ENCODE results near the gene CNNM4.

Gene CNNM4

DNA sequence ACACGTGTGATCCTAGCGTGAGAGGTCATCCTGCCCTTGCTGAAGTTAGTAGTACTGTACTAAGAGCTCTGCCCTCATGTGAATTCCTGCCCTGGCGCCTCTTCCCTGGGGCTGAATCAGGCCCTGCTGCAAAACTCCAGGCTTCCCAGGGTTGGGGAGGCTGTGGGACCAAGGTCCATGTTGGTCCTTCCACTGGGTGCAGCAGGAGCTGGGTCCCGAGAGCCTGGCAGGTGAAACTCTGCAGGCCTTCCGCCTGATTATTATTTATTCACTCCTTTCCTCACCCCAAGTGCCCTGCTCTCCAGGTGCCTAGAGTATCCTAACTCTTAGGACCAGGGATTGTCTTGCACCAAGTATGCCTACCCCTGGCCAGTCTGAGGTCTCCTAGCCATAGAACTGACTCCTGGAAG, 50.1 kb downstream of the CNNM4 start:
- no peak for DNase-seq (ENCODE audit: low read depth)

DNA sequence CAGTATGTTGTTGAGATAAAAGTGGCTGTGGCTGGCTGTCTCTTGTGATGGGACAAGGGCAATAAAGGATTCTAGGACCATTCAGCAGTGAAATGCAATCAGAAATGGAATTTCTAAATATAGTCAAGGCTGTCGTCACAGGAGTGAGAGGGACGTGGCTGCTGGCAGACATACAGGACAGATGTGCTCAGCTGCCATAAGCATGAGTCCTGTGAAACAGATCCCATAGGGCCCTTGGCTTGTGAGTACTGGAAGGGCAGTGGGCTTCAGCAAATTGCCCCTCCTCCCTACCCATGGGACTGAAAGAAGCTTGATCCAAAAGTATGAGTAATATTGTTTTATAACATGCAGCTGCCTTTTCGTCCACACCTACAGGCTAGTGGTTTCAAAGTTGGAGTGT, 51.2 kb downstream of the CNNM4 start:
- no peak for DNase-seq (ENCODE audit: low read depth)

DNA sequence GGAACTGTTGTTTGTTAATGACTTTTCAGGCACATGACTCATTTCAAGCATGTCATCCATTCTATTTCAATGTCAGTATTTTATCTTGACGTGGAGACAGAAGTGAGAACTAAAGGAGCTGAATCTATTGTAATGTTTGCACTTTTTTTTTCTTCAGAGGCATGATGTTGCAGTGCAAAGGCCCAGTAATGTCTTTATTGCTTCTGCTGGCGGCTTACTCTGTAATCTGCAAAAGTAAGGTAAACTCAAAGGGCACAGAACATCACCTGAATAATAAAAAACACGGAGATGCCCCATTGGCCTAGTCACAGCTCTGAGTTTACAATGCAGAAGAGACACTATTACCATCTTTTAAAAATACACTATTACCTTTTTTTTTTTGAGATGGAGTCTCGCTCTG, 53.0 kb downstream of the CNNM4 start:
- DNase-seq (ENCODE audit: low read depth): no peak

DNA sequence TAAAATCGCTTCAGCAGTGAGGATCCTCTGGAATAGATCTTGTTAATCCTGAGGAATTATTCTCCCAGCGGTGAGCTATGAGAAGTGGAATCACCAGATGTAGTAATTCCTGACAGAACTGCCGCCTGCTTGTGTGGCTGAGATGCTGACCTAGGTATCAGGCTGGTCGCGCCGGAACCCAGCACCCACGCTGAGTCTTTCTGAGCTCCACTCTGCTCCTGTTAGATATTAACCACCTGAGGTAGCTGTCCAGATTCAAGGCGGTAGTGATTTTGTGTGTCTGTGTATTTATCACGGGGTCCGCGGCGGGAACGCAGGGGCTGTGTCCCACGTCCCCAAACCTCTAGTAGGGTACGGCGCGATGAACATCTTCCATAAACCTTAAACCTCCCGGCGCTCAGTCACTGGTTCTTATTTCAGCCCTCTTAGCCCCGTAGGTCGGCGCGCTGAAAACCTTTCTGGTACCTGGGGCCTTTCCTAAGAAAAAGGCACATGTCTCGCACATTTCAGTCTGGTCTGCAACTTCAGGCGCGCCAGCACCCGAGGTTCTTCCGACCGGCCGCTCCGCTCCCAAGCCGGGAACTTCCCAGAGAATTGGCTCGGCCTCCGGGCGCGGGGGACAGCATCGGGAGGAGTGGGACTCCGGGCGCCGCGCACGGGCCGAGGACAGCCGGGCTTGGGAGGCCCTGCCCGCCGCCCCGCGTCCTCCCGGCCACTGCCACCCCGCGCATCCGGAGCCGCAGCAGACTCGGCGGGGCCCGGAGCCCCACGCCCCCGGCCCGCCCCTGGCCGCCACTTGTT, 54.8 kb downstream of the CNNM4 start:
- peak; percentile 28 for DNase-seq (ENCODE audit: low read depth)

DNA sequence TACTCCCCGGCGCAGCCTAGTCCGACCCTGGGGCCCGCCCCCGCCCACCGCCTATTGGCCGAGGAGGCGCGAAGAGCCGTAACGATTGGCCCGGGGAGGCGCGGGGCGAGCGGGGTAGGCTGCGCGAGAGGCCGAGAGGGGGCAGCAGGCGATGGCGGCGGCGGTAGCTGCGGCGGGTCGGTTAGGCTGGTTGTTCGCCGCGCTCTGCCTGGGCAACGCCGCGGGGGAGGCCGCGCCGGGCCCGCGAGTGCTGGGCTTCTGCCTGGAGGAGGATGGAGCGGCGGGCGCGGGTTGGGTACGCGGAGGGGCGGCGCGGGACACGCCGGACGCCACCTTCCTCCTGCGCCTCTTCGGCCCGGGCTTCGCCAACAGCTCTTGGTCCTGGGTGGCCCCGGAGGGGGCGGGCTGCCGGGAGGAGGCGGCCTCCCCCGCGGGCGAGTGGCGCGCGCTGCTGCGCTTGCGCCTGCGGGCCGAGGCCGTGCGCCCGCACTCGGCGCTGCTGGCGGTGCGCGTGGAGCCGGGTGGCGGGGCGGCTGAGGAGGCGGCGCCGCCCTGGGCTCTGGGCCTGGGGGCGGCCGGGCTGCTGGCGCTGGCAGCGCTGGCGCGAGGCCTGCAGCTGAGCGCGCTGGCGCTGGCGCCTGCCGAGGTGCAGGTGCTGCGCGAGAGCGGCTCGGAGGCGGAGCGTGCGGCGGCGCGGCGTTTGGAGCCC, 55.6 kb downstream of the CNNM4 start, which contains the start of gene CNNM3:
Gene CNNM3, plus strand, starts transcription at position 142 of the 709 bp plus-strand sequence. Its CDS starts 10 bp downstream, at position 152.
- peak; percentile 96 for DNase-seq (ENCODE audit: low read depth)

DNA sequence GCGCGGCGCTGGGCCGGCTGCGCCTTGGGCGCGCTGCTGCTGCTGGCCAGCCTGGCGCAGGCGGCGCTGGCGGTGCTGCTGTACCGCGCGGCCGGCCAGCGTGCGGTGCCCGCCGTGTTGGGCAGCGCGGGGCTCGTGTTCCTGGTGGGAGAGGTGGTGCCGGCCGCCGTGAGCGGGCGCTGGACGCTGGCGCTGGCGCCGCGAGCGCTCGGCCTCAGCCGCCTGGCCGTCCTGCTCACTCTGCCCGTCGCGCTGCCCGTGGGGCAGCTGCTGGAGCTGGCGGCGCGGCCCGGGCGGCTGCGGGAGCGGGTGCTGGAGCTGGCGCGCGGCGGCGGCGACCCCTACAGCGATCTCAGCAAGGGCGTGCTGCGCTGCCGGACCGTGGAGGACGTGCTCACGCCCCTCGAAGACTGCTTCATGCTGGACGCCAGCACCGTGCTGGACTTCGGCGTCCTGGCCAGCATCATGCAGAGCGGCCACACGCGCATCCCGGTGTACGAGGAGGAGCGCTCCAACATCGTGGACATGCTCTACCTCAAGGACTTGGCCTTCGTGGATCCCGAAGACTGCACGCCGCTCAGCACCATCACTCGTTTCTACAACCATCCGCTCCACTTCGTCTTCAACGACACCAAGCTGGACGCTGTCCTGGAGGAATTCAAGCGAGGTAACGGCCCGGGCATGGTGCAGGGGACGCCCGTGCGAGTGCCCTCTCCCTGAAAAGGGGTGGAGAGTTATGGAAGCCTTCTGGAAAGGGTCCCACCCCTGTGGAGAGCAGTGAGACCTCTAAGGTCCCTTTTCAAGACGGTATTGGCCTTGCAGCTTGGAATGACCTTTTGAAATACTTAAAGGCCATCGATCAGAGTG, 56.4 kb downstream of the CNNM4 start:
- DNase-seq (ENCODE audit: low read depth): no peak

DNA sequence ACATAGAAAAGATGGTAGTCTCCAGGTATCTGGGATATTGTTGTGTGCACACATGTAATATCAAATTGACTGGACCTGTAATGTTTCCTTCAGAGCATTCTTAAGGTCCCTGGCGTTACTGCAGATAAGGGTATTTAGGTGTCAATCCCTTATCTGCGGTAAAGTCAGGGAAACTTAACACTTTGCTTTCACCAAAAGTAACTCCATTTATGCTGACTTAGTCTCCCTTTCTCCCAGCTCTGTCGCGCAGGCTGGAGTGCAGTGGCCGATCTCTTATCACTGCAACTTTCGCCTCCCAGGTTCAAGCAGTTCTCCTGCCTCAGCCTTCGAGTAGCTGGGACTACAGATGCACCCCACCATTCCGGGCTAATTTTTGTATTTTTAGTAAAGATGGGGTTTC, 57.2 kb downstream of the CNNM4 start:
- no peak for DNase-seq (ENCODE audit: low read depth)

DNA sequence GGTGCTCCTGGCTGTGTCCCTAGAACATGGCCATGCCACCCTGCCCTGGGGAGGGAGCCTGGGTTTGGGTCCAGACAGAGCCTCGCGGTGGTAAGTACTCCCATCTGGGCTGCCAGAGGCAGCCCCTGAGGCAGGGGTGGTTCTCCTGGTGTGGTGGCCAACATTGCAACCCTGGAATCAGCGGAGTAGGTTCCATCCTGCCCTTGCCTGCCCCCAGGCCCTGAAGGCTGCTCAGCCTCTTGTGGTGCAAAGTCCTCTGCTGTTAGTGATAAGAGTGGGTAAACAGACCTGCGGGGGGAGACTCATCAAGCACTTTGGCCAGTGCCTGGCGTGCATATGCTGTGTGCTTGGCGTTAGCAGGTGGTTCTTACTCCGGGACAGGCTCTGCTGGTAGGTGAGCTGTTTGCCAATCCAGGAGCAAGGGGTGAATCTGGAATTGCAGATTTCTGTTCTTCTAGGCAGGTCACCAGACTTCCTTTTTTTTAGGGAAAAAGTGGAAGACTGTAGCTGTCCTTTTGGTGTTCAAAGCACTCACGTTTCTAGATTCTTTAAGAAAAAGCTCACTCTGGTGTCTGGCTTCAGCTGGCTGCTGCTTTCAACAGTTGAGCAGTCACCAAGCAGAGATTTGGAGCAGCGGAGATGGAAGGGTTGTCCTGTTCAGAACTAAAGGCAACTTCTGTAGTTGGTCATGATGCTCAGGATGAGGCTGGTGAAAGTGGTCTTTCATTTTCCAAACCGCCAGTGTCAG, 58.6 kb downstream of the CNNM4 start:
- no peak for DNase-seq (ENCODE audit: low read depth)

DNA sequence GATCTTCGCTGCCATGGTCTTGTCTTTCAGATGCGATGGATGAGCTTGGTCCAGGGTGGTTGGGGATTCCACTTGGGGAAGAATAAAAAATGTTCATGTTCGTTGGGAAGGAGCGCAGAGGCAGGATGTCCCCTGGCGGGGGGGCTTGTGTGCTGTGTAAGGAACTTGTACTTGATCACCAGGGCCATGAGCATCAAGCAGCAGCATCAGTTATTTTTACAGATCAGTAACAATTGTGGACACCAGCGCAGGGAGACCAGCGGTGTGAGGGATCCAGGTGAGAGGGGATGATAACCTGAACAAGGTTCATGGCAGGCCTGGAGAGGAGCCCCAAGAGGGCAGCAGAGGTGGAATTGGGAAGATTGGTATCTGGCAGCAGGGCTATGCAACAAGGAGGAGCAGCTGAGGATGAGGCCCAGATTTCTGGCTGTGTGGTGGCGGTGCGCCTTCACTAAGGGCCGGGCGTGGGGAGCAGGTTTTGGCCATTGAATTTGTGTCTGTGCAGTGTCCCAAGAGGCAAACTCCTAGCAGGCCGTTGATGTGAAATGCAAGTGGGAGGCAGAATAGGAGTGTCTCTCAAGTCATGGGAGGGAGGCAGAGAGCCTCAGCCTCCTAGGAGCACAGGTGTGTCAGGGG, 59.3 kb downstream of the CNNM4 start:
- no peak for DNase-seq (ENCODE audit: low read depth)

DNA sequence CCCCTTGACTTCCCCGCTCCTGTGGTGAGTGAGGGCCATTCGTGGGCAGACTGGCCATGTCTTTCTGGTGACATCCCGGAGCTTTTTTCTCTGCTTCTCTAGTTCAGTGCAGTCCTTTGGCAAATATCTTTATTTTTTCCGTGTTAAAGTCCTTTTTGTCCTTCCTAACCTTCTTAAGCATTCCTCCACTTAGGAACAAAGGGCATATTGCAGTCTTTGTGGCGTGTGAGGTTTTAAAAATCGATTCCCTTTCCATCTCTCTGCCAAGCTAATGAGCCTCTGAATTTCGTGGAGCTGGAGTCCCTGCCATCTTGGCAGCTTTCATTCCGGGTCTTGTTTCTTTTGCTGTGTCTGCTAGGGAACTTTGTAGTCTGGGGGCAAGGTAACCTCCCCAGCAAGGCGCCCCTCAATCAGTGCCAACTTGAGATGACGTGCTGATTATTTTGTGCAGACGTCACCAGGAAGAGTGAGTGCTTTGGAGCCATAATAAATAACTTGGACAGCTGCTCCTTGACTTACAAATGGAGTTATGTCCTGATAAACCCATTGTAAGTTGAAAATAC, 60.5 kb downstream of the CNNM4 start:
- DNase-seq (ENCODE audit: low read depth): no peak

DNA sequence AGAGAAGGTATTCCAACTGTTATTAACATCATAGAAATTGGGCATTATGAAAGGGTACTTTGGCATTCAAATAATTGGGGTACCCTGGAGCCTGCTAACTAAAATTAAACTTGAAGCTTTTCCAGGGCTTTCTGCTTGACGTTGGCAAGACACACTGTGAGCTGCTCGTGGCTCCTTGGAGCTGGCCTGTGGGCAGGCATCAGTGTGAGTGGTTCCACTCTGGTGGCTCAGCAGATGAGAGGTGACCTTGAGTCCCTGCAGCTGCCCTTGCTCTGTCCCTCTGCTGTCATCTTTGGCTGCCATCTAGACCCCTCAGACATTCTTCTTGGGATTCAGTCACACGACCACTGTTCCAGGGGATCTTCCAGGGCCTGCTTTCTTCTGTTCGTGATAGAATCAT, 62.1 kb downstream of the CNNM4 start:
- DNase-seq (ENCODE audit: low read depth): no peak

DNA sequence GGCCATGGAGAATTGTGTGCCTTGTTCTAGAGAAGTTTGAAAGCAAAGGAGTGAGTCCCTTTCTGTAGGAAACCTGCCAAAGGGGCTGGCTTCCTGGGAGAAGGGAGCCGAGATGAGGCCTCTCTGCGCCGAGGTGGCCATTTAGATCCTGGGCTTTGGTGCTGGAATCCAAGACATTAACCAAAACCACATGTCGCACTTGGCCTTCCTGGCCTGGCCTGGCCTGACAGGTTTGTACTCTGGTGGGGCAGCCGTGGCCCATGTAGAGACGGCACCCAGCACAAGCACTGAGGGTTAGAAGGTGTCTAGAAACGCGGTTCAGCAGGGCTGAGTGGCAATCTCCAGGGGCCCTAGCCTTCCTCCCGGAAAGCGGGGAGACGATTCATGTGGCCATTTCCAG, 62.5 kb downstream of the CNNM4 start:
- no peak for DNase-seq (ENCODE audit: low read depth)

DNA sequence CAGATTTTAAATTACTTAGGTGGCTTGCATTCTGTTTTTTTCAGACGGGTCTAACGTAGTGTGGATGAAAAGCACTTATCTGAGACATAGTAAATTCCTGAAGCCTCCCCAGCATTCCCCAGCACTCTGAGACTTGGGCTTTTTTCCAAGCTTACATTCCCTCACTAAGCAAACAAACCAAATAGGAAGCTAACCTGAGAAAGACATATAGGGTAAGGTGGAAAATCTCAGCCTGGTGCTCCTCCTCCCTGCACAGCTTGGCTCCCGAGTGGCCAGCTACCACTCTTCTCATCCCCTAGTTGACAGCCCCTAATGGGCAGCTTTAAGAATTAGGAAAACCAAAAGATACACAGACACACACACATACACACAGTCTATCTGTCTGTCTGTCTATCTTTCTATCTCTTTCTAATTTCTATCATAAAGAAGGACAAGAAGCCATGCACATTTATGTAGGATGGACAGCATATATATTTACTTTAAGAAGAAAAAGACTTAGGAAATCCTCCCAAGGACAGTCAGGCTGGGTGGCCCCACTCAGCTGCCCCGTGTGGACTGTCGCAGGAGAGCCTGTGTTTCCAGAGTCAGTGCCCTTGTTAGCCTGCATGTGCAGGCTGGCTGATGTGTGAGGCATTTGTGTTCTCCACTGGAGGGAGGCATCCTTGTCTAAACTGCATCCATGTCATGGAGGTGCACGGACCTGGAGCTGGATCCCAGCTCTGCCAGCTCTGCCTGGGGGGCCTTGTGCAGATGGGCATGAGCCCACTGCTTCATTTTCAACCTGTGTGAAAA, 63.6 kb downstream of the CNNM4 start:
- no peak for DNase-seq (ENCODE audit: low read depth)

DNA sequence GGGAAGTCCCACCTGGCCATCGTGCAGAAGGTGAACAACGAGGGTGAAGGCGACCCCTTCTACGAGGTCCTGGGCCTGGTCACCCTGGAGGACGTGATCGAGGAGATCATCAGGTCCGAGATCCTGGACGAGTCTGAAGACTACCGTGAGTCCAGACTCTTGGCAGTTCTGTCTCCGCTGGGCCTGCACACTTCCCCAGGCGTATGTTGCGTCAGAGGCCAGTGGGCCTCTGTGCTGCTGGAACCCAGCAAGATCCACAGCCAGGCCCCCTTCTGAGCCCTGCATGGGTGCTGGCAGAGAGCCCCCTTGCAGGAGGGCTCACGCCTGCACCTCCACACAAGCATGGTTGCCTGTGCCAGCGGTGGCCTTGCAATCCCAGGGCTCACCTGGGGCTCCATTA, 64.4 kb downstream of the CNNM4 start:
- no peak for DNase-seq (ENCODE audit: low read depth)

DNA sequence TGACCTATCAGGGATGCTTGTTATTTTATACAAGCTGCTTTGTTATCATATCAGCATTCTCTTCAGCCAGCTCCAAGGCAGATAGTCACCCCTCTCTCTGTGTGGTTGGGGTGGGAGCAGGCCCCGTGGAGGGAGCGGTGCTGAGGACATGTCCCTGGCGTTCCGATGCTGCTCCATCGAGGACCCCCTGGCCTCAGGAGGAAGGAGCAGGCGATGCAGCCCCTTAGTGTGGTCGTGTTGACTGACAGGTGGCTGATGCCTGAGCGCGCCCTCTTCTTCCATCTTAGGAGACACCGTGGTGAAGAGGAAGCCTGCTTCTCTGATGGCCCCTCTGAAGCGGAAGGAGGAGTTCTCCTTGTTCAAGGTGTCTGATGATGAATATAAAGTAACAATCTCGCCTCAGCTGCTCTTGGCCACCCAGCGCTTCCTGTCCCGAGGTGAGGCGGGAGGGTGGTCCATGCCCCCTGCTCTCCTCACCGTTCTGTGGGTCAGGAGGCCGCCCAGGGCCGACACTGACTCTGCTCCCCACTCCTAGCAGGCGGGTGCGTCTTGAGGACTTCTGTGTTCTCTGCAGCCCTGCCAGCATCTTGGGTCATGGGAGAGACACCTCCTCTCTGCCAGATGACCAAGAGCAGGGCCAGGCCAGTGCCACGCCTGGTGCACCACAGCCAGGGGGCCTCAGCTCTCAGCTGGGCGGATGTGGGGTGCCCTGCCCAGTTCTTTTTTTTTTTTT, 66.0 kb downstream of the CNNM4 start:
- no peak for DNase-seq (ENCODE audit: low read depth)

DNA sequence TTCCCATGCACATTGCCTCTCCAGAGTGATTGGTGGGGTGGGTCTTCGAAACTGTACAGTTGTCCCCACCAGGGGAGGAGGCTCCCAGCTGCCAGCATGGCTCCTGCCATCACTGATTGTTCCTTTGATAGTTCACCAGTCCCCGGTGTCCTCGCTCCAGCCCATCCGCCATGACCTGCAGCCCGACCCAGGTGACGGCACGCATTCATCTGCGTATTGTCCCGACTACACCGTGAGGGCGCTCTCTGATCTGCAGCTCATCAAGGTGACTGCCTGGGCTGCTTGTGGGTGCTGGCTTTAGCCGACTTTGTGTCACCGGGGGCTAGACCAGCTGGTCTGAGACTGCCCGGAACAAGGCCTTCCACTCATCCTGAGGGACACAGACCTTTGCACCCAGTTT, 67.7 kb downstream of the CNNM4 start:
- no peak for DNase-seq (ENCODE audit: low read depth)

DNA sequence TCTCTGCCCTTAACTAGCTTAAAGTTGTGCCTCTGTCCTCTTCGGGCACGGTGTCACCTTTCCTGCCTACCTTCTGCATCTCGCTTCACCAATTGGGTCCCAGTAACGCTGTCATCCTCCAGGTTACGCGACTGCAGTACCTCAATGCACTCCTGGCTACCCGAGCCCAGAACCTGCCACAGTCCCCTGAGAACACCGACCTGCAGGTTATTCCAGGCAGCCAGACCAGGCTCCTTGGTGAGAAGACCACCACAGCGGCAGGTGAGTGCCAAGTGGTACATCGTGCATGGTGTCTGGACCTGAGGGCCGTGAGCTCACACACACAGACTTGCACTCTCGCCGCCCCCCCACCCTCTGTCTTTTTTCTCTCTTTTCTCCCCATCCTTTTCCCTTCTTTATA, 68.2 kb downstream of the CNNM4 start:
- no peak for DNase-seq (ENCODE audit: low read depth)

DNA sequence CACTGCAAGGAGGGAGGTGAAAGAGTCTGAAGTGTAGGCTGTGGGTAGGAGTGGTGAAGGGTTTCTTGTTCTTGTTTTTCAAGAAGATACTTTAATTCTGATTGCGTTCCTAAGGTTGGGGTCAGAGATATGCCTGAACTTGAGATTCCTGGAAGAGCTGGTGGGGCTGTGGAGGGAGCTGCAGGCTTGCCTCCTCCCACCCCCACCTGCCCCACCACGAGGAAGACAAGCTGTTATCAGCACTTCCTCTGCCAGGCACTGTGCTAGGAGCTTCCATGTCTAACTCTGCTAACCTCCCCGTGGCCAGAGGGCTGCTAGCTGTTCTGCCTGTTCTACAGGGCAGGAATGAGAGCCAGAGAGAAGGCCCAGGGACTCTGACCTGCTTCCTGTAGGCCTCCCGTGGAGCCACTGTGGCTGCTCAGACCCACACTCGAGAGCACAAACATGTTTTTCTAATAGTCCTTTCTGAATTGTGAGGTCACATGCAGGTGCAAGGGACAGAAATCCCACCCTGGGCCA, 69.4 kb downstream of the CNNM4 start:
- DNase-seq (ENCODE audit: low read depth): no peak

DNA sequence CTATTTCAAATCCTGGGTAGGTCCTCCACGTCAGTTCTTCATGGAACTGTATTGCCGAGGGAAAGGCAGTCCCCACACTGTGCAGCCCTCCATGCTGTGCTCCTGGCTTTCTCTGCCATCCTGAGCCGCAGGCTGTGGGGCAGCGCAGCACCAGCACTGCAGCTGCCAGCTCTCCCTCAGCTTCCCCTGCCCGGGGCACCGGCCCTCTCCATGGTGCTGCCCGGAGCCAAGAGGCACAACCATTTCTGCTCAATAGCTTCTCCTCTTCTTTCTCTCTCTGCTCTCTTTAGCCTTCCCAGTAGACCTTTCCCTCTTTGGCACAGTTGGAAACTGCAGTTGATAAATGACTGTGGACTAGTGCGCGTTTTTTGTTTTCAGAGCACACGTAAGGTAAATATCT, 71.0 kb downstream of the CNNM4 start:
- no peak for DNase-seq (ENCODE audit: low read depth)

All from activated T-cell treated with anti-CD3 and anti-CD28 coated beads for 1 hour (primary cell).